GM19463 (cell line): ENCODE measurements around the gene ESPL1.

Source experiments
- ATAC-seq: cut with Tn5 transposase; IDR thresholded peaks from one replicate; pipeline ENCODE4 v1.9.1; 2021; ENCODE audit warnings: mild to moderate bottlenecking, moderate library complexity; ENCODE audit not compliant: unreplicated experiment

Gene ESPL1

GRCh38 chr12:53255996-53256395 is 12.1 kb upstream of the ESPL1 start:
- ATAC-seq, result no peak

GRCh38 chr12:53258541-53259539 is 9.3 kb upstream of the ESPL1 start:
- ATAC-seq, result no peak

- no peak for ATAC-seq
Observed at GRCh38 chr12:53259891-53260290, 8.2 kb upstream of the ESPL1 start.

GRCh38 chr12:53265783-53266182 is 2.3 kb upstream of the ESPL1 start:
- ATAC-seq, result no peak

GRCh38 chr12:53267306-53267998 is 647 bp upstream of the ESPL1 start:
- no peak for ATAC-seq

- no peak for ATAC-seq
Observed at GRCh38 chr12:53268630-53269562, 797 bp downstream of the ESPL1 start.

- ATAC-seq, result no peak
Observed at GRCh38 chr12:53274445-53274844, 6.3 kb downstream of the ESPL1 start.

- ATAC-seq, result no peak
Observed at GRCh38 chr12:53276511-53276910, 8.4 kb downstream of the ESPL1 start.

GRCh38 chr12:53277981-53278380 is 9.9 kb downstream of the ESPL1 start:
- ATAC-seq, result no peak

GRCh38 chr12:53279283-53279869 is 11.3 kb downstream of the ESPL1 start:
- no peak for ATAC-seq

GRCh38 chr12:53279888-53280498 is 11.9 kb downstream of the ESPL1 start:
- no peak for ATAC-seq

- ATAC-seq, result no peak
Observed at GRCh38 chr12:53286448-53286847, 18.3 kb downstream of the ESPL1 start.

GRCh38 chr12:53287741-53288216 is 19.7 kb downstream of the ESPL1 start:
- ATAC-seq, result no peak

GRCh38 chr12:53288322-53288721 is 20.2 kb downstream of the ESPL1 start:
- ATAC-seq, result no peak

- ATAC-seq, result no peak
Observed at GRCh38 chr12:53289891-53290290, 21.8 kb downstream of the ESPL1 start.

GRCh38 chr12:53290661-53291060 is 22.6 kb downstream of the ESPL1 start:
- ATAC-seq, result no peak

GRCh38 chr12:53292426-53292825 is 24.3 kb downstream of the ESPL1 start:
- ATAC-seq, result no peak

GRCh38 chr12:53295070-53295890 is 27.2 kb downstream of the ESPL1 start, which contains the start of gene PFDN5:
PFDN5 (plus strand) TSS chr12:53295542; CDS start chr12:53295568, 26 bp downstream.
- peak; percentile 87 for ATAC-seq

- no peak for ATAC-seq
Observed at GRCh38 chr12:53295891-53296219, 27.8 kb downstream of the ESPL1 start.
